ENCODE measurements around the gene BOC.

The BOC gene

DNA sequence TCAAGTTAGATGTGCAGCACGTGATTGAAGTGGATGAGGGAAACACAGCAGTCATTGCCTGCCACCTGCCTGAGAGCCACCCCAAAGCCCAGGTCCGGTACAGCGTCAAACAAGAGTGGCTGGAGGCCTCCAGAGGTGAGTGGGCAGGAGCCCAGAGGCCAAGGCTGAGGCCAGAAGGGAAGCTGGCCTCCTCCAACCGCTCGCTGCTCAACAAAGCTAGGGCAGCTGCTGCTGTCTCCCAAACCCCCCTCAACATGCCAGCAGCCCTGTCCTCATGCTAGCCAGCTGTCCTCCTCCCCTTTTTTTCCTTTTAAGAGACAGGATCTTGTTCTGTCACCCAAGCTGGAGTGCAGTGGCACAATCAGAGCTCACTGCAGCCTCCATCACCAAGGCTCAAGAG is 57.0 kb downstream of the BOC start:
- no peak for DNase-seq (ENCODE audit: low read depth in 2 of 2)

DNA sequence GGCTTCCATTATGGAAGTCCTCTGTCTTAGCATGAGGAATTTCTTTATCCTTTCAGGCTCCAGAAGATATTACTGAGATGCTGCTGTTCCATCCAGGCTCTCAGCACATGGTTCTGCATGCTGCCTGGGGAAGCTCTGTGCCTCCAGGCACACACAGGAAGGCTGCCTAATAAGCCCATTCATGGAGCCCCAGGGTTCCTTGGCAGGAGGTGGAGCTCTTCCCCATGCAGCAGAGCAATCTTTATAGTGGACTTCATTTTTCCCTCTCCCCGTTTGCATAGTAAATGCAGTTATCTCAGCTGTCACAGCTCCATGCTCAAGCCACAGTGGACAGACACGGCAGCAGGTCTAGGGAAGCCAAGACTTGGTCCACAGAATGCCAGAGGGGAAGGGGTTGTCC is 57.6 kb downstream of the BOC start:
- no peak for DNase-seq (ENCODE audit: low read depth in 2 of 2)

DNA sequence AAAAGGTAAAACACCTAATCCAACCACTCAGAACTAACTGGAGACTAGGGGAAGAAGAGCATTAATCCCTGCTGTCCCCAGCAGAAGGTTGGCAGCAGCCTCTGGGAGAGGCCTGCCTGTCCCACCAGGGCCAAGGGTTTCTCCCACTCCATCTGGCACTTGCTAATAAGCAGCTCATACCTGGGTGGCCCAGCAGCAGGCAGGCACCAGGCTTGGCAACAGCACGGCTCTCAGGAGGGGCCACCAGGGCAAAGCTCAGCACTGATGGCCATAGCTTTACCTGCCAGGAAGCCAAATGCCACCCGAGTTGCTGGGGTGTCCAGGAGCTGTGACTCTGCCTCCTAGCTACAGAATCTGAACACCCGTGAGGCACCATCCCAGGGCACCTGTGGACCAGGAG is 58.3 kb downstream of the BOC start:
- DNase-seq (ENCODE audit: low read depth in 2 of 2): no peak

DNA sequence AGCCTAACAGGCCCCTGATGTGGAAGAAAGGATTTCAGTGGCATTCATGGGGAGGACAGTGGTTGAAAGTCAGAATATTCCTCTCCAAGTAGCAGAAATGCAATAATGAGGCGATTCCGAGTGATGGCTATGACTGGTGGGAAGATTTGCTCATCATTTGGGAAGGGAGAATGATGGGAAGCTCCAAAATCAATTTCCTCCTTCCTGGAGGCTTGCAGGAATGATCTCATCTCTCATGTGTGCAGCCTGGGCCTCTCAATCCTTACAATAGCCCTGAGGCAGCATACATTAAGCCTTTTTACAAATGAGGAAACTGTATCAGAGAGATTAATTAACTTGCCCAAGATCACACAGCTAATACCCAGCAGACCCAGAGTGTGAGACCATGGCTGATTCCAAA is 58.7 kb downstream of the BOC start:
- no peak for DNase-seq (ENCODE audit: low read depth in 2 of 2)

DNA sequence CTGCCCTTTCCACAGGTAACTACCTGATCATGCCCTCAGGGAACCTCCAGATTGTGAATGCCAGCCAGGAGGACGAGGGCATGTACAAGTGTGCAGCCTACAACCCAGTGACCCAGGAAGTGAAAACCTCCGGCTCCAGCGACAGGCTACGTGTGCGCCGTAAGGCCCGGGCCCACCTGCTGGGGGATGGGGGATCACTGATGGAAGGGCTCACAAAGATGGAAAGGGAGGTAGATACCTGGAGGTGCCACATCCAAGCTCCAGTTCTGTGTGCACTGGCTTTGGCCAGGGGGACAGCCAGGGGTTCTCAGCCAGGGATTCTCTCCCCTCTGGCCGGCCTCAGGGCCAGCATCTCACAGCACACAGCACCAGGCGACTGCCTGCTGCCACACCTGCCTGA is 59.4 kb downstream of the BOC start:
- no peak for DNase-seq (ENCODE audit: low read depth in 2 of 2)

DNA sequence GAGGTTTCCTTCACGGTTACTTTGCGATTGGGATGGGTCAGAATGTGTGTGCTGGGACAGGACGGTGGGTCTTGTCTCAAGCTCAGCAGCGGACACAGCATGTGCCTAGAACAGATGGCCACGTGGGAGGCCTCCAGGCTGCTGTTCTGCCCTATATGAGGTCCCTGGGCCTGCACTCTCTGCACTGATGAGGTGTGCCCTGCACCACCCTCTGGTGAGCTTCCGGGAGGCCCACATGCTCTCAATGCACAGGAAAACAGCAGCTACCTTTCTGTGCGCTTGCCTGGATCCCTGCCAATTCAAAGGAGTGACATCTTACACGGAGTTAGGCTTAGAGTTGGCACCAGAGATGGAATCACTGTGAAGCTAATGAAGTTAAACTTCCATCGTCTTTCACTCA is 59.8 kb downstream of the BOC start:
- no peak for DNase-seq (ENCODE audit: low read depth in 2 of 2)

DNA sequence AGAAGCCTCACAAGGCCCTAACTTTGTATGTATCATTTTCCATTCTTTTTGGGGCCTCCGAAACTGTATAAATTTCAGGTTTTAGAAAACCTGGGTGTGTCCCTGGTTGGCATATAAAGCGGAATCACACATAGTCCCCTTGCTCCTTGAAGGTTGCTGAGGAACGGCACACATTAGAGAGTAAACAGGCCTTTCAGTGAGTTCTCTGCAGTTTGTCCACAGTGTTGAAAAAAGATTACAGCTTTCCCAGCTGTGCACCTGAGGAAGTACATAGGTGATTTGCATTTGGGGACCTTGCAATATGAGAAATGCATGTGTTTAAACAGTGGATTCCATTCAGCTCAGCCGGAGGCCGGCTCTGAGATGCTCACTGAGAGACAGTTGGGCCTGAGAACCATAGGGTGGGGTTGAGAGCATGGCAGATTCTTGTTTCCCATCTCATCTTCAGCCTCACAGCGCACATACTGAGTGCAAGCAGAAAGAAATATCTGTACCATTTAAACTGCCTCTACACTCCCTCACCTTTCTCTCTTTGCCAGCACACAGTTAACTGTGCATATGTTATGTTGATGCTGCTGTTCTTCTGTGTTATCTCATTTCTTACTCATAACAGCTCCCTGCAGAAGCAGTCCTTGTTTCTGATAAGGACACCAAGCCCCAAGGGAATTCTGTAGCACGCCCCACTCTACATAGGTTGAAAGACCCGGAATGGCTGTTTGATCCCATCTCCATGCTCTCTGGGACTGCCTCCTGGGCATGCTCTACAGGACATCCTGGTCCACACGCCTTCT is 60.4 kb downstream of the BOC start:
- DNase-seq (ENCODE audit: low read depth in 2 of 2): no peak

DNA sequence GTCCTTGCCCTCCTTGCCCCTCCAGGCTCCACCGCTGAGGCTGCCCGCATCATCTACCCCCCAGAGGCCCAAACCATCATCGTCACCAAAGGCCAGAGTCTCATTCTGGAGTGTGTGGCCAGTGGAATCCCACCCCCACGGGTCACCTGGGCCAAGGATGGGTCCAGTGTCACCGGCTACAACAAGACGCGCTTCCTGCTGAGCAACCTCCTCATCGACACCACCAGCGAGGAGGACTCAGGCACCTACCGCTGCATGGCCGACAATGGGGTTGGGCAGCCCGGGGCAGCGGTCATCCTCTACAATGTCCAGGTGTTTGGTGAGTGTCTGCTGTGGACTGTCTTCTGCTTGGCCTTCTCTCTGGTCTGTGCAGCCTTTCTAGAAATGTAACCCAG is 61.0 kb downstream of the BOC start:
- no peak for DNase-seq (ENCODE audit: low read depth in 2 of 2)

DNA sequence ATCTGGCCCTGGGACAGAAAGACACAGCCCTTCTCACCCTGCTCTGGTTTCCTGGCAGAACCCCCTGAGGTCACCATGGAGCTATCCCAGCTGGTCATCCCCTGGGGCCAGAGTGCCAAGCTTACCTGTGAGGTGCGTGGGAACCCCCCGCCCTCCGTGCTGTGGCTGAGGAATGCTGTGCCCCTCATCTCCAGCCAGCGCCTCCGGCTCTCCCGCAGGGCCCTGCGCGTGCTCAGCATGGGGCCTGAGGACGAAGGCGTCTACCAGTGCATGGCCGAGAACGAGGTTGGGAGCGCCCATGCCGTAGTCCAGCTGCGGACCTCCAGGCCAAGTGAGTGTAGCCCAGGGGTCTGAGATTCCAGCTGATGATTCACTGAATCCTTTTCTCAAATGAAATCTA is 61.7 kb downstream of the BOC start:
- DNase-seq (ENCODE audit: low read depth in 2 of 2): no peak

DNA sequence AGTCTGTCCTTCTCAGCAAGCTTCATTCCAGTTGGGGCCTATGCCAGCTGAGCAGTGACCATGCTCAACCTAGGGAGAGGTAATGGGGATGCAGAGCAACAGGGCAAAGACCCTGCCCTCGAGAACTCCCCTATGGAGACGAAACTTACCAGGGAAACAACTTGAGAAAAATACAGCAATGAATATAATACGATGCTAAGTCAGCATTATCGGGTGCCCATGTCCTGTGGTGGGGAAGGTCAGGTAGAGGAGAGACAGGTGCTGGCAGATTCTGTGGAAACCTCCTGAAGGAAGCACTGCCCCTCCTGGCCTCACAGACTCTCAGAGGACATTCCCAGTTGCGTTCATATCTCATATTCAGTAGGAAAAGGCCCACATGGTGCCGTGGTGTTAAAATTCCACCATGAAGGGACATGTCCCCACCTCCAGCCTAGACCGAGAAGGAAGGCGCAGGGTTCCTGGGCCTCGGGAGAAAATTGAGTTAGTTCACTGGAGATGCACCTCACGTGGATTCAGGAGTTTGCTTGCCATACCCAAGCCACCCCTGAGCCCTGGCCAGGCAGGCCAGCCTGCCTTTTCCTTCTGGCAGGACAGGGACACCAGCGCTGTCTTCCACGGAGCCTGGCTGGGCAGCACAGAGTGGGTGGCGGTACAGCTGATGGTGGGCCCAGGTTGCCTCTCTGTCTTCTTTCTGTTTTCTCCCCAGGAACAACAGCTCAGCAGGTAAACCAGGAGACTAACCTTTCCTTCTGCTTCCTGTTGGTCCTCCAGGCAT is 62.4 kb downstream of the BOC start:
- DNase-seq (ENCODE audit: low read depth in 2 of 2): no peak

DNA sequence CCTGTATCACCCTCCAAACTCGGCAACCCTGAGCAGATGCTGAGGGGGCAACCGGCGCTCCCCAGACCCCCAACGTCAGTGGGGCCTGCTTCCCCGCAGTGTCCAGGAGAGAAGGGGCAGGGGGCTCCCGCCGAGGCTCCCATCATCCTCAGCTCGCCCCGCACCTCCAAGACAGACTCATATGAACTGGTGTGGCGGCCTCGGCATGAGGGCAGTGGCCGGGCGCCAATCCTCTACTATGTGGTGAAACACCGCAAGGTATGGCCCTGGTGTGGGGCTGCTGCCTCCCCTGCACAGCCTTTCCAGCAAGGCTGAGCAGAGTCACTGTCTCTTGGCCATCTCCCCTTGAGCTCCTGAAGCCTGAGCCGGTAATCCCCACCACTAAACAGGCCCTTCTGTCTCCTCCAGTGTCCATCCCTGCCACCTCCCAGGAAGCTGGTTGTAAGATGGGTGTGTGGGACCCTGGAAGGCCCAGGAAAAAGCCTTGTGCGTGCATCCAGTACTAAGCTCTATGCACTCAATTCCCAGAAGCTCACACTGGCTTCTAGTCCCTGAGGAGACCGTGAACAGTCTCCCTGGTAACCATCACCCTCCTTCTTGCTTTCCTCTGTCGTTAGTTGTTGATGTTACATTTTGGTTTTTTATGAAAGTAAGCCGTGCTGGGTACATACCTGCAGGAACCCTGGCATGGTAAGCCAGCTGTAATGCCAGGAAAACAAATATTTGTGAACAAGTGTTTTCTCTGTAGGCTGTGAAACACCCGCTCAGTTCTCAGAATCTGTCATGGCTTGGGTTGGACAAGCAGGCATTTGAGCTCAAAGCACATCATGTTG is 63.3 kb downstream of the BOC start:
- no peak for DNase-seq (ENCODE audit: low read depth in 2 of 2)

DNA sequence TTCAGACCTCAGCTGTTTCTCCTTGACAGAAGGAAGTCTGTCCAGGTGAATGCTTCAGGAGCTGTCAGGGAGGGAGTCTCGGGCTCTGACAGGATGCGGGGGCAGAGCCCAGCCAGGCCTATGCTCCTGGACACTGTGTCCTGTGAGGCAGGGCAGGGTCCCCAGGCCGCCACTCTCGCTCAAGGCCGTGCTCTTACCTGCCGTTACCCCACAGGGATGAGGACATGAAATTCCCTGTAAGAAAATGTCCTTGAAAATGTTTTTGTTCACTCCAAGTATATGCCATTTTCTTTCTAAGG is 63.9 kb downstream of the BOC start:
- no peak for DNase-seq (ENCODE audit: low read depth in 2 of 2)

DNA sequence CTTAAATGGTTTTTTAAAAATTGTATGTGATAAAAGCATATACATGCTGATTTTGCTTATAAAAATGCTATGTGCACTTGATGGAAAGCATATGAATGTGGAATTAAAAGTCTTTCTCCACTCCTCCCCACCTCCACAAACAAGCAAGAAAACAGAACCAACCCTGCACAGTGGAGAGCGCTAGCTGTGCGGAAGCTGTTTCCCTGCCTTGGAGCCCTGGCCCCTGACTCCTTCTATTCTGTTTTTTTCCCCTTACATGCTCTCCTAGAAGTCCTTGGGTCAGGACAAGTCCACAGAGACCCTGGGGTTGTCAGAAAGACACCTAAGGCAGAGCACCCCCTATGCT is 64.2 kb downstream of the BOC start:
- no peak for DNase-seq (ENCODE audit: low read depth in 2 of 2)

DNA sequence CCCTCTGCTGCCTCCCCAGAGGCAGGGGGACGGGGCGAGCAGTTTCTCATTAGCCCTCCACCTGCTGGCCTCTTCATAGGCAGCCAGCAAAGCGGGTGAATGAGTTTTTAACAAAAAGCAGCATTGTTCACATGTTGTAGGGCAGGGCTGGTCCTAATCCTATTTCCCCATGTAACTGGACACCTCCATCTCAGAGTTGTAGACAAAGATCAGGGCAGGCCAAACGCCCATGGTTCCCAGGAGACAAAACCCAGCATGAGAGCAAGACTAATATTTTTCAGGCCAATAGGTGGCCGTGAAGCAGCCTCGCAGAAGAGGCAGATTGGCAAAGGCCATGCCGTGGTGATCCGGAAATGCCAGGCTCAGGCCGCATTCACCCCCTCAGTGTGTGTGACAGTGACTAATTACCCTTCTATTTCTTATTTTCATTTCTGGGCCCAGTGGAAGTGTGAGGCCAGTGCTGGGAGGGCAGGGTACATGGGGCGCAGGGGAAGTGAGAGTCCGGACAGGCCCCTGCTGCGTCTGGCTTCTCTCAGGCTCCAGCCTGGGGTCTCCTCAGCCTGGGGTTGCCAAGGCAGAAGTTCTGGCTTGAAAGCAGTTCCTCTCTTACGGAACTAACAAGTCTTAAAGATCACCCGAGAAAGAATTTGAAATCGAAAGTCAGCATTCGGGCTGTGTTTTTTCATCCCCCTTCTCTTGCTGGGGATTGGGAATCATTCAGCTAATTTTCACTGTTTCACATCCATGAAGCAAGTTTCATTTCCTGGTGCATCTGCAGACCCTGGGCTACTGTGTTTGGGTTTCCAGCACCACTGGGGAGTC is 64.8 kb downstream of the BOC start:
- no peak for DNase-seq (ENCODE audit: low read depth in 2 of 2)

DNA sequence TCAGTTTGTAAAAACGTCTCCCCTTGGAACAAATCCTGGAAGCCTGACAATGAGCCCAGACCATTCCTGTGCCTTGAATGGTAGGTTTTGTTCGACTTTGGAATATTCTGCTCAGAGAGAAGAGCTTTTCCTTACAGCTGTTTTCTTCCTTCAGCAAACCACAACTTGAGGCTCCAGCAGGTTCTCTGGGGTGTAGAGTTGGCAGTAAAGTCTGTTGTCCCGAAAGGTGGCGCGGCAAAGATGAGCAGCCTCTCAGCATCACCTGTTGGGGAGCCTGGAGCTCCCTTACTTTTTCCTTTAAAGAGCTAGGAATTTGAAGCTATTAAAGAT is 65.4 kb downstream of the BOC start:
- no peak for DNase-seq (ENCODE audit: low read depth in 2 of 2)

DNA sequence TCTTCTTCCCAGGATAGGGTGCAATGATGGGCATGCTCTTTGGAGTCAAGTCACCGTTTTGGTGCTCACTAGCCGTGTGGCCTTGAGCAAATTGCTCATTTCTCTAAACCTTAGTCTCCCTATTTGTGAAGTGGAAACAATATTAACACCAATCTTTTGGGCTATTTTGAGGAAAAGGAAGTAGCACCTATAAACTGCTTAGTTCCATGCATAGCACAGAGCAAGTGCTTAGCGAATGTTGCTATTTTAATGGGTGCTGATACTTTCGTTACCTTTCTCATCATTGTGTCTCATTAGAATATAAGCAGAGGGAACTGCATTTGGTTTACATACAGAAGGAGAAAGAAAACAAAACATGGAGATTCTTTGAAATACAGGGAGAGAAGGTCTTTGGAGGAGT is 66.1 kb downstream of the BOC start:
- DNase-seq (ENCODE audit: low read depth in 2 of 2): no peak

DNA sequence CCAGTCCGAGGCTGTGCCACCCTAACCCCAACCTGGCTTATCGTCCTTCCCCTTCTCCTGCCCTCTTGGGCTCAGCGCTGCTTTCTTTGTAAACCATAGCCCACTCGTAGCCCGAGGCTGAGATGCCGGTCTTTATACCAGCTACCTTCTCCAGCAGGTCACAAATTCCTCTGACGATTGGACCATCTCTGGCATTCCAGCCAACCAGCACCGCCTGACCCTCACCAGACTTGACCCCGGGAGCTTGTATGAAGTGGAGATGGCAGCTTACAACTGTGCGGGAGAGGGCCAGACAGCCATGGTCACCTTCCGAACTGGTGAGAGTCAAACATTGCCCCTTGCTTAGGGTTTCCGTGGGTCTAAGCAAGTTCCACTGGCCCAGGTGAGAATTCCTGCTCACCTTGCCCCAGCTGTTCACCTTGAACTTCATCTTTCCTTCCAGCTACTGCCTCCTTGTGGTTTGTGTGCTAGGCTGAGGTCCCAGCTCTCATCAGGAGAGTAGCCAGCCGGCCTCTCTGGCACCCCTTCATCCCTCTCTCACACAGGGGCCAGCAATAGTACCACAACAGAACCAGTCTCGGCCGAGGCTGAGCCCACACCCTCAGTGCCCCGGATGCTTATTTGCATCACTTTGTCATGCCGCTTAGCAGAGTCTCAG is 66.7 kb downstream of the BOC start:
- no peak for DNase-seq (ENCODE audit: low read depth in 2 of 2)

DNA sequence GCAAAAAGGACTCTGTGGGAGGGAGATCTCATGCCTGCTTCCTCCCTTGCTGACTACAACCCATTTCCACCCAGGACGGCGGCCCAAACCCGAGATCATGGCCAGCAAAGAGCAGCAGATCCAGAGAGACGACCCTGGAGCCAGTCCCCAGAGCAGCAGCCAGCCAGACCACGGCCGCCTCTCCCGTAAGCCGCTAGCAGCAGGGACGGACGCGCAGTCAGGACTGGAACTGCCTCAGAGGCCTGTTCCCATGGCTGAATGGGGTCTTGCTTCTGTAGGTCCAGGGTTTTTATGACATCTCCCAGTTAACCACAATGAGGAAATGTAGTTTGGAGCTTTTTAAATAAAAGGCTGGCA is 67.2 kb downstream of the BOC start:
- no peak for DNase-seq (ENCODE audit: low read depth in 2 of 2)

DNA sequence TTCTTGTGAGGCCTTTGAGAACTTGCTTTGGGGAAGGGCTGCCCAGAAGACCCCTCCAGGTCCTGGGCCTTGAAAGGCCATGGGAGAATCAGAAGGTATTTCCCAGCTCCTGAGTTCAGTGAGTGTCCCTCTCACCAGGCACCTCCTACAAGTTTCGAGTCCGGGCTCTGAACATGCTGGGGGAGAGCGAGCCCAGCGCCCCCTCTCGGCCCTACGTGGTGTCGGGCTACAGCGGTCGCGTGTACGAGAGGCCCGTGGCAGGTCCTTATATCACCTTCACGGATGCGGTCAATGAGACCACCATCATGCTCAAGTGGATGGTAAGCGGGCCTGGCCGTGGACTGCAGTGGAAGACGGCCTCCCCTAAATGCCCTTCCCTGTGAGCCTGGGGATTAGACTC is 68.3 kb downstream of the BOC start:
- DNase-seq (ENCODE audit: low read depth in 2 of 2): no peak

DNA sequence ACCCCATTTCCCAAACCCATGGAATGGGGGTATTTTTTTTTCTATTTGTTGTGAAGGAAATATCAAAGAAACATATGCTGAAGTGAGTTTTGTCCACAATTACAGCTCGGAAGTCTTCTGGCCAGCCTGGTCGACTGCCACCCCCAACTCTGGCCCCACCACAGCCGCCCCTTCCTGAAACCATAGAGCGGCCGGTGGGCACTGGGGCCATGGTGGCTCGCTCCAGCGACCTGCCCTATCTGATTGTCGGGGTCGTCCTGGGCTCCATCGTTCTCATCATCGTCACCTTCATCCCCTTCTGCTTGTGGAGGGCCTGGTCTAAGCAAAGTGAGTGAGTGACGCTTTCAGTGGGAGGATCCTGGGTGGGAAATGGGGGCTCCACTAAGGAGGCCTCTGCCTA is 71.9 kb downstream of the BOC start:
- DNase-seq (ENCODE audit: low read depth in 2 of 2): no peak

DNA sequence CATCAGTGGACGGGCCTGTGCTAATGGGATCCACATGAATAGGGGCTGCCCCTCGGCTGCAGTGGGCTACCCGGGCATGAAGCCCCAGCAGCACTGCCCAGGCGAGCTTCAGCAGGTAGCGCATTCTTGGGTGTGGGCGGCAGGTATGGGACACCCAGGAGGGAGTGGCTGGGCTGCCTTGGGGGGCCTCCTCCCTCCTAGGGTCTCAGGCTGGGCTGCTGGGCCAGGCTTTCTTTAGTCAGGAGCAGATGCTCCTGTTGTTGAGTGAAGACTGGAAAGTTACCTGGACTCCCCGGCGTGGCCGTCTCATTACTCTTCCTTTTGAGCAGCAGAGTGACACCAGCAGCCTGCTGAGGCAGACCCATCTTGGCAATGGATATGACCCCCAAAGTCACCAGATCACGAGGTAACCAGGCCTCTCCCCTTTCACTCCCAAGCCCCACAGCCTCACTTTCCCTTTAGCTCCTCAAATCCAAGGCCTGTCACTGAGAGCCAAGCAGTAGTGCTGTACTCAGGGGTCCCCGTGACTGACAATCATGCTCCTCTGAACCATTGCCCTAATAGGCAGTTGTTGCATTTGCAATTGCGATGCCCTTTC is 73.2 kb downstream of the BOC start:
- no peak for DNase-seq (ENCODE audit: low read depth in 2 of 2)

Measured in fibroblast of skin of left biceps (primary cell).